ENCODE data around the gene COG5. TPM values are rescaled to one million over a fixed set of nuclear protein-coding genes. Genes with fewer than 3 reads are reported as not detected.

COG5 gene
- total and polyA plus RNA-seq, 2 of the 4 experiments (the other 2 are of a cell fraction) = 18.5 to 27.4 TPM

DNA sequence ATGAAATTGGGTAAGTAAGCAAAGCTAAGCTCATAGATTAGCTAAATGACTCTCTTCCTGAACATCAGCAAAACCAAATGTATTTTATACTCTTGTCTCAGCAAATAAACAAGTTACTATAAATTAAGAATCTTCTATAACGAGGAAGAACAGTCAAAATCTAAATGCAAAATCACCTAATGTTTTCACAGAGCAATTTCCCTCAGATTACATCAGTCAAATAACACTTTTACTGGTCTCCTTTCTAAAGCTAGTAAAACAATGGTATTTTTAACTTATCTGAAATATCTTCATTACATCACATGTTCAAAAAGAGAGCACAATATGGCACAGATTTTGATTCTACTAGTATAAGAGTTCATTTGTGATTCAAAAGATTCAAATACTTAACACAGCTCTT lies 110.3 kb downstream of the COG5 start:
- POLR2A ChIA-PET (ENCODE audit: unreplicated experiment) = interaction anchor here (0.5 kb wide), 1 partner anchor 125 kb away, joined by 3 read pairs; no protein-coding TSS in a partner anchor
- H4K20me1 ChIP-seq (ENCODE audit: insufficient read depth, low read length) = no peaks in the 10 kb centered on the region
- WGBS, 2 experiments (ENCODE audit: extremely low coverage in 2 of 2, insufficient read length in 1 of 2) = no CpG with 5 or more reads among the region's 1 CpG
- no peak overlapping the region for H2BK20ac ChIP-seq (ENCODE audit: low read depth, low read length)
- H2BK15ac ChIP-seq (ENCODE audit: low read depth, low read length) = no peak overlapping the region
- no peak overlapping the region for H3K18ac ChIP-seq (ENCODE audit: low read depth, low read length)
- H3K4me2 ChIP-seq (ENCODE audit: low read depth, low read length) = no peak overlapping the region
- no peak for TF ChIP-seq MAFK (IDR thresholded peaks at IDR 0.05; ENCODE audit: low read depth, low read length)
- TF ChIP-seq BHLHE40 (IDR thresholded peaks at IDR 0.05; ENCODE audit: low read depth, low read length) = no peak
- peaks cover 9% of the 10 kb centered on the region in 2 experiments; a peak in 3 of 4 replicates for H3K79me1 ChIP-seq (ENCODE audit: low read depth in 1 of 2, low read length in 2 of 2)
- dilution Hi-C loops (cut with HindIII; ENCODE audit: low sequenced_read_pairs, unreplicated experiment) (loop anchor here (25.0 kb wide), 1 partner anchor 259 kb away; no protein-coding TSS in a partner anchor), intact Hi-C loops (cut with micrococcal nuclease) (no loop called here), in situ Hi-C loops (cut with MboI; ENCODE audit: low sequenced_read_pairs) (no loop called here)
- CTCF ChIA-PET = no interaction called here
- no peak overlapping the region for H2AFZ ChIP-seq (replicated peaks; ENCODE audit: low read length, poor library complexity)
- no peaks in the 10 kb centered on the region for H3K9me3 ChIP-seq (ENCODE audit: control insufficient read depth, insufficient read depth, low read length)
- H3K9ac ChIP-seq (ENCODE audit: low read depth, low read length) = no peak overlapping the region
- ATAC-seq (ENCODE audit: low read depth) (no peak), DNase-seq (no peak)
- no peak overlapping the region for H3K4ac ChIP-seq (ENCODE audit: low read depth, low read length)
- no peak overlapping the region for H2AK5ac ChIP-seq (ENCODE audit: low read depth, low read length)
- no peaks in the 10 kb centered on the region for H3K36me3 ChIP-seq (ENCODE audit: control insufficient read depth, insufficient read depth, low read length)
- no TSS peak for BruUV-seq (replicated peaks)
- H3K14ac ChIP-seq (replicated peaks; ENCODE audit: low read depth, low read length) = no peak overlapping the region
- no peak overlapping the region for H3K27ac ChIP-seq (ENCODE audit: insufficient read depth, low read length)
- H4K5ac ChIP-seq (ENCODE audit: low read depth, low read length) = no peak overlapping the region
- H3K4me1 ChIP-seq (ENCODE audit: control insufficient read depth, insufficient read depth, low read length) = no peaks in the 10 kb centered on the region
- no peak overlapping the region for H4K91ac ChIP-seq (ENCODE audit: insufficient read depth, low read depth, low read length)
- H3K4me3 ChIP-seq (ENCODE audit: insufficient read depth, low read depth, low read length) = no peak overlapping the region
- H2BK5ac ChIP-seq (ENCODE audit: low read depth, low read length, poor library complexity, severe bottlenecking) = no peak overlapping the region
- H3K9me1 ChIP-seq (ENCODE audit: insufficient read depth, low read length) = peaks cover under 1% of the 10 kb centered on the region; the same call in 1 of the 2 replicates
- no peak overlapping the region for H2BK120ac ChIP-seq (ENCODE audit: low read depth, low read length)
- H4K8ac ChIP-seq (ENCODE audit: low read depth in 2 of 2, low read length in 2 of 2) = no peak overlapping the region
- H2AK9ac ChIP-seq (replicated peaks; ENCODE audit: low read depth, low read length, poor library complexity) = no peak overlapping the region
- H3K56ac ChIP-seq (ENCODE audit: extremely low read depth, insufficient read depth, low read length) = no peak overlapping the region
- no peak overlapping the region for H3K23ac ChIP-seq (ENCODE audit: low read depth, low read length)
- no peaks in the 10 kb centered on the region for H3K27me3 ChIP-seq (ENCODE audit: control insufficient read depth, insufficient read depth, low read length)

Data from IMR-90 (cell line).